ENCODE measurements around the gene TMEM229B.

GRCh38 chr14:67432050-67432564, 56.4 kb downstream of the TMEM229B start:
- TF ChIP-seq, protein P1, sequence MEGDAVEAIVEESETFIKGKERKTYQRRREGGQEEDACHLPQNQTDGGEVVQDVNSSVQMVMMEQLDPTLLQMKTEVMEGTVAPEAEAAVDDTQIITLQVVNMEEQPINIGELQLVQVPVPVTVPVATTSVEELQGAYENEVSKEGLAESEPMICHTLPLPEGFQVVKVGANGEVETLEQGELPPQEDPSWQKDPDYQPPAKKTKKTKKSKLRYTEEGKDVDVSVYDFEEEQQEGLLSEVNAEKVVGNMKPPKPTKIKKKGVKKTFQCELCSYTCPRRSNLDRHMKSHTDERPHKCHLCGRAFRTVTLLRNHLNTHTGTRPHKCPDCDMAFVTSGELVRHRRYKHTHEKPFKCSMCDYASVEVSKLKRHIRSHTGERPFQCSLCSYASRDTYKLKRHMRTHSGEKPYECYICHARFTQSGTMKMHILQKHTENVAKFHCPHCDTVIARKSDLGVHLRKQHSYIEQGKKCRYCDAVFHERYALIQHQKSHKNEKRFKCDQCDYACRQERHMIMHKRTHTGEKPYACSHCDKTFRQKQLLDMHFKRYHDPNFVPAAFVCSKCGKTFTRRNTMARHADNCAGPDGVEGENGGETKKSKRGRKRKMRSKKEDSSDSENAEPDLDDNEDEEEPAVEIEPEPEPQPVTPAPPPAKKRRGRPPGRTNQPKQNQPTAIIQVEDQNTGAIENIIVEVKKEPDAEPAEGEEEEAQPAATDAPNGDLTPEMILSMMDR (IDR thresholded peaks at IDR 0.05; ENCODE audit: insufficient read depth, low read length): no peak
- TF ChIP-seq POLR2AphosphoS5 (IDR thresholded peaks at IDR 0.05; ENCODE audit: low read depth): no peak
